PC-3 (cell line): Measurements from ENCODE around the gene MYOCD.

Experiments used
- CTCF ChIP-seq: fragments of 300-600 bp; sonication (generic); conservative IDR thresholded peaks from 2 replicates; pipeline ENCODE4 v1.5.1; 2017; ENCODE audit warnings: antibody characterized with exemption, low read depth, mild to moderate bottlenecking, low read length
- EZH2 ChIP-seq: fragments of 300-600 bp; sonication (generic); IDR thresholded peaks from one replicate; pipeline ENCODE4 v1.6.1; 2017; ENCODE audit warnings: antibody characterized with exemption, mild to moderate bottlenecking, low read length; ENCODE audit not compliant: unreplicated experiment
- EZH2phosphoT487 ChIP-seq: fragments of 300-600 bp; sonication (generic); IDR thresholded peaks from 2 replicates; pipeline ENCODE4 v1.6.1; 2018; ENCODE audit warnings: mild to moderate bottlenecking, antibody characterized with exemption, low read length, borderline replicate concordance

DNA sequence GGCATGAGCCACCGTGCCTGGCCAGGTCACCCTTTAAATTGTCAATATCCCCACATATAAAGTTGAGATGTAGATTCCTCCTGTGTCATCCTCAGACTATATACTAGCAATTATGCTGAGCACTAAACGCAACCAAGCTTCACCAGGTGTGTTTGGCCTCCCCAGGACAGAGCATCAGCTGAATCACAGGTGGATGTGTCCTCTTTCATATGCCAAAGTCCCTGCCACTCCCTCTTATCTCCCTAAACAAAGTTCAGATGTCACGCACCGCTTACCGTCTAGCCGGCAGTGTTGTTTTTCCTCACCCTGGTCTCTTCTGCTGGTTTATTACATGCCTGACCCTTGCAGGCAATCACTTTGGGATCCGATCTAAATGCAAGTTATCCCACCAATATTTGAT lies 79.8 kb downstream of the MYOCD start:
- TF ChIP-seq CTCF (no peak), EZH2 (no peak), EZH2phosphoT487 (no peak)
